Measurements from ENCODE around the gene PLEKHO2.
A peak's percentile ranks its signal among the peaks of the same experiment; 100 is the strongest.
"Not testable (repeated sequence)": the region's sequence is repeated elsewhere in the genome, so short reads cannot be mapped to it uniquely, and the experiment has no call there.

PLEKHO2 gene, protein sequence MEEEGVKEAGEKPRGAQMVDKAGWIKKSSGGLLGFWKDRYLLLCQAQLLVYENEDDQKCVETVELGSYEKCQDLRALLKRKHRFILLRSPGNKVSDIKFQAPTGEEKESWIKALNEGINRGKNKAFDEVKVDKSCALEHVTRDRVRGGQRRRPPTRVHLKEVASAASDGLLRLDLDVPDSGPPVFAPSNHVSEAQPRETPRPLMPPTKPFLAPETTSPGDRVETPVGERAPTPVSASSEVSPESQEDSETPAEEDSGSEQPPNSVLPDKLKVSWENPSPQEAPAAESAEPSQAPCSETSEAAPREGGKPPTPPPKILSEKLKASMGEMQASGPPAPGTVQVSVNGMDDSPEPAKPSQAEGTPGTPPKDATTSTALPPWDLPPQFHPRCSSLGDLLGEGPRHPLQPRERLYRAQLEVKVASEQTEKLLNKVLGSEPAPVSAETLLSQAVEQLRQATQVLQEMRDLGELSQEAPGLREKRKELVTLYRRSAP

DNA sequence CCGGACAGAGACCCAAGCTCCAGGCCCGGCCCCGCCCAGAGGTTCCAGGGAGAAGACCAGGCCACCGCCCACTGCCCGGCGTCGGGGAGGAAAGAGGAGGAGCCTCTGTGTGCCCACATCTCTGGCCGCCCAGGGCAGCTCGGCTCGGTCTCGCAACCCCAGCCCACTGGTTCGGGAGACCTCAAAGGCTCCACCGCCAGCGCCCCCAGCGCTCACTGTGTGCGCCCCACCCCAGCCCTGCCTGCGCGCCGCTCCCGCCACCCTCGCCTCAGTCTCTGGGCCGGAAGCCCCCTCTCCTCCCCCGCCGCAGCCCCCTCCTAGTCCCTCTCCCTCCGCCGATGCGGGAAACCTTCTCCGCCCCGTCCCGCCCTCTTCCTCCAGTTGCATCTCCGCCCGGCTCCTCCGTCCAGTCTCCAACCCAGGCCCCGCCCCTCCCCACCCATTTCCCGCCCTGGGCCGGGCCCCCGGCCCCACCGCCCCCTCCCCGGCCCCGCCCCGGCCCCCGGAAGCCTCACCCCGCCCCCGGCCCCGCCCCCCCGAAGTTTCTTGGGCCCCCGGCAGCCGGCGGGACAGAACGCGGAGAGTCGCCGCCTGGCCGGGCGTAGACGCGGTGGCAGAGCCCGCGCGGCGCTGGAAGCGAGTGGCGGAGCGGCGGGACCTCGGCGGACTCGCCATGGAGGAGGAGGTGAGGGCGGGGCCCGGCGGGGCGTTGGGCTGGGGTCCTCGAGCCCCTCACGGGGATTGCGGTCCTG lies at the start of gene PLEKHO2:
TSS of gene PLEKHO2 (plus strand) at position 572 of the 752 bp plus-strand sequence. CDS start at position 674, 102 bp downstream.
- peak; percentile 55 for DNase-seq (ENCODE audit: low spot score)

DNA sequence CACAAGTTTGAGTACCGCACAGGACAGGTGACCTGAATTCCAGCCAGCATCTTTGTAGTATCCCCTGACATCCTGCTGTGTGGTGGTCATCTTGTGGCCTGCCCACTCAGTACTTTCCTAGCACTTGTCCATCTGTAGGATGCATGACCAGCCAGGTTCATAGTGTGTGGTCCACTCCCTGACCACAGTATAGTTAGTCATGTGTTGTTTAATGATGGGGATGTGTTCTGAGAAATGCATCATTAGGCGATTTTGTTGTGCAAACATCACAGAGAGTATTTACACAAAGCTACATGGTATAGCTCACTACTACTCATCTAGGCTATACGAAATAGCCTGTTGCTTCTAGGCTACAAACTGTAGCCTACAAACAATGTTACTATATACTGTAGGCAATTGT lies 49.4 kb upstream of the PLEKHO2 start:
- no peak for DNase-seq (ENCODE audit: low spot score)

DNA sequence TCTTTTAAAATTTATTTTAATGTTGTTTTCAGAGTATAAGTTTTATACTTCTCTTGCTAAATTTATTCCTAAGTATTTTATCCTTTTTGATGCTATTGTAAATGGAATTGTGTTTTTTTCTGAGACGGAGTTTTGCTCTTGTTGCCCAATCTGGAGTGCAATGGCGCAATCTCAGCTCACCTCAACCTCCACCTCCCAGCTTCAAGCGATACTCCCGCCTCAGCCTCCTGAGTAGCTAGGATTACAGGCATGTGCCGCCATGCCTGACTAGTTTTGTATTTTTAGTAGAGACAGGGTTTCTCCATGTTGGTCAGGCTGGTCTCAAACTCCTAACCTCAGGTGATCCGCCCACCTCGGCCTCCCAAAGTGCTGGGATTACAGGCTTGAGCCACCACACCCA lies 46.4 kb upstream of the PLEKHO2 start:
- not testable (repeated sequence) for DNase-seq (ENCODE audit: low spot score)

DNA sequence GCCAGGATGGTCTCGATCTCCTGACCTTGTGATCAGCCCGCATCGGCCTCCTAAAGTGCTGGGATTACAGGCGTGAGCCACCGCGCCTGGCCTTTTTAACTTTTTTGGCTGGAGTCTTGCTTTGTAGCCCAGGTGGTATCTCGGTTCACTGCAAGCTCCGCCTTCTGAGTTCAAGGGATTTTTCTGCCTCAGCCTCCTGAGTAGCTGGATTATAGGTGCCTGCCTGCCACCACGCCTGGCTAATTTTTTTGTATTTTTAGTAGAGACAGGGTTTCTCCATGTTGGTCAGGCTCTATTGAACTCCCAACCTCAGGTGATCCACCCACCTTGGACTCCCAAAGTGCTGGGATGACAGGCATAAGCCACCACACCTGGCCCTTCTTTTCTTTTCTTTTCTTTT lies 45.8 kb upstream of the PLEKHO2 start:
- DNase-seq (ENCODE audit: low spot score): not testable (repeated sequence)

DNA sequence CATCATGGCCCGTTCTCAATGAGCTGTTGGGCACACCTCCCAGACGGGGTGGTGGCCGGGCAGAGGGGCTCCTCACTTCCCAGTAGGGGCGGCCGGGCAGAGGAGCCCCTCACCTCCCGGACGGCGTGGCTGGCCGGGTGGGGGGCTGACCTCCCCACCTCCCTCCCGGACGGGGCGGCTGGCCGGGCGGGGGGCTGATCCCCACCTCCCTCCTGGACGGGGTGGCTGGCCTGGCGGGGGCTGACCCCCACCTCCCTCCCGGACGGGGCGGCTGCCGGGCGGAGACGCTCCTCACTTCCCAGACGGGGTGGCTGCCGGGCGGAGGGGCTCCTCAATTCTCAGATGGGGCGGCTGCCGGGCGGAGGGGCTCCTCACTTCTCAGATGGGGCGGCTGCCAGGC lies 42.8 kb upstream of the PLEKHO2 start:
- DNase-seq (ENCODE audit: low spot score): not testable (repeated sequence)

DNA sequence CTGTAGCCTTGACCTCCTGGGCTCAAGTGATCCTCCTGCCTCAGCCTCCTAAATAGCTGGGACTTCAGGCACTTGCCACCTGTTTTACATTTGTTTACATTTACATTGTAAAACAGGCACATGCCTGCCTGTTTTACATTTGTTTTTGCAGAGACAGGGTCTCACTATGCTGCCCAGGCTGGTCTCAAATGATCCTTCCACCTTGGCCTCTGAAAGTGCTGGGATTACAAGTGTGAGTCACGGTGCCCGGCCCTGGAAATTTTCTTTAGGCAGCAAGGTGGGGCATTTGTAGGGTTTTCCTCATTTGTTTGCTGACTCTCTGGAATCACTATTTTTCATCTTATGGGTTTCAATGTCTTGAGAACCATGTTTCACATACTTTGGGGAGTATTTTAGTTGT lies 41.2 kb upstream of the PLEKHO2 start:
- DNase-seq (ENCODE audit: low spot score): no peak

DNA sequence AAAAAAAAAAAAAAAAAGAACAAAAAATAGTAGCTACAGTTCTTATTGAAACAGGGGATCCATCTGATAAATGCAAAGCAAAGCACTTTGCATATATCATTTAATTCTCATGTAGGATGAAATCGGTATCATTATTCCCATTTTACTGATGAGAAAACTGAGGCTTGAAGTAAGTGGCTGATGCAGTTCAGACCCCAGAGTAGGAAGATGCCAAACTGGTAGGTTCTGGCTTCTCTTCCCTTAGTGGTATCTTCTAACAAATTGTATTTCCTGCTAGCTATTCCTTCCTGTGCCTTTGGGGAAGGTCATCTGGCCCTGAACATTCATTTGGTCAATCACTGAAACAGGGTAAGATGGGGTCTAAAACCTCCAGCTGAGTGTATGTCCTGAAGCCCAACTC lies 38.2 kb upstream of the PLEKHO2 start:
- DNase-seq (ENCODE audit: low spot score): no peak

DNA sequence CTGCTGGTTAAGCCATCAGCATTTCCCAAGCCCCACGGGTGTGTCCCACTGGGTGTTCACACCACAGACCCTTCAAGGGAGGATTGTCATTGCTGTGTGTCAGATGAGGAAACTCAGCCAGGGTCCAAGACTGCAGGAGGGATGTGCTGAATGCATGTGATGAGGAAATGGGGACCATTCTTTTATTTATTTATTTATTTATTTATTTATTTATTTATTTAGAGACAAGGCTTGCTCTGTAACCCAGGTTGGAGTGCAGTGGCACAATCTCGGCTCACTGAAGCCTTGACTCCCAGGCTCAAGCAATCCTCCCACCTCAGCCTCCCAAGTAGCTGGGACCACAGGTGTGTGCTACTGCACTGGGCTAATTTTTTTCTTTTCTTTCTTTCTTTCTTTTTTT lies 37.1 kb upstream of the PLEKHO2 start:
- DNase-seq (ENCODE audit: low spot score): no peak

DNA sequence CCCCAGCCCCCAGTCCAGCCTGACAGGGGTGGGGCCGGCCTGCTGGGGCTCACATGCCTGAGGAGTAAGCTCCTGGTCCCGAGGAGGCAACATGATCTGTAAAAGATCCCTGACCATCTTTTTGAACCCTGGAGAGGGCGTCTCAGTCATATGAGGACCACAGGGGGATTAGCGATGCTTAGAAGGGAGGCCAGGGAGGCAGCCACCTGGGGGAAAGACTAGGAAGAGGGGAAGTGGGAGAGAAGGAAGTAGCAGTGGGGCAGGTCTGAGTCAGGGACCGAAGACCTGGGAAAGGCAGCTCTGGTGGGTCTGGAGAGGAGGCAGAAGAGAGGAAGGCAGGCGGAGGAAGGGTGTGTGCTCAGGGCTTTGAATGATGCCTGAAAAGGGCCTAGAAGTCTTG lies 35.2 kb upstream of the PLEKHO2 start:
- no peak for DNase-seq (ENCODE audit: low spot score)

DNA sequence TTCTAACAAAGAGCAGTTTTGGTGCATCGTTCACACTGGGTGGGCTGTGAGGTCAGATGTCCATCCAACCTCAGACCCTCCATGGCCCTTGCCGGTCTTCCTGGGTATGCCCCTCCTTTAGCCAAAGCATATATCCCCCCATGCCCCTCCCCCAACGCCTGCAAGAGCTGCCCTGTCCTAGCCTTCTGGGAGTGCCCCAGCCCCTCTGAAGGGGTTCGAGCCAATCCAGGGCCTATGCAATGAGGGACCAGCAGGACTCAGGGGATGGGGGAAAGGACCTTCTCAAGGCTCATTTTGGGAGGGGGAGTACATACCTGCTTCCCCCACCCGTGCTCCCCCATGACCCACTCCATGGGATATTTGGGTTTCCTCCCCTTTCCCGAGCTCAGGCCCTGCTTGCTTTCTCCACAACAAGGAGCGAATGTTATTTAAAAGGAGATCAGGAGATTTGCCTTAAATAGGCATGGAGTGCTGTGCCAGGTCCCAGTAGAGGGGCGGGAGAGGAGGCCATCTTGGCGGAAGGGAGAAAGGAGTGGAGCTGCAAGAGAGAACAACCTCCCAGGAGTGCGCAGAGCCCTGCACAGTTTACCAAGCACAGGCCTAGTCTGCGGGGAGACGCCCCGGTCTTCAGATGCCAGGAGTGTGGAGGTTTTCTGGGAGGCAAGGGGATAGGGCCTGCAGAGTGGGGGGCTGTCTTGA lies 34.5 kb upstream of the PLEKHO2 start:
- DNase-seq (ENCODE audit: low spot score): no peak

DNA sequence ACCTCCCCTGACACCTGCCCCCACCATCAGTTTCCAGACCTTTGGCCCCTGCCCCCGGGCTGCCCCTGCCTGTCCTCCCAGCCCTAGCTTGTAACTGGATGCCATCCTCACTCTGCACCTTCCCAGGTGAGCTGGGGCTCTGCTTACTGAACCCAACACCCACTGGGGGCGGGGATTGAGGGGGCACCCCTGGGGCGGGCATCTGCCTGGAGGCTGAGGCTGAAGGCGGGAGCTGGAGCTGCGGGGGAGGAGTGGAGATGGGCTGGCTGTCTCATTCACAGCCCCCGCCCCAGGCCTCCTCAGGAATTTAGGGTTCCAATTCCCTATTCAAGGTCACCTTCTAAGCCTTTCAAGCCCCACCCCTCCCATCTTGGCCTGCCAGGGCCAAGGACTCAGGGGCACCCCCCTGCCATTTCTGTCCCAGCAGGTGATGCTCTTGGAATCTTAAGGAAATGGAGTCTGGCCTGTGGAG lies 33.9 kb upstream of the PLEKHO2 start:
- no peak for DNase-seq (ENCODE audit: low spot score)

DNA sequence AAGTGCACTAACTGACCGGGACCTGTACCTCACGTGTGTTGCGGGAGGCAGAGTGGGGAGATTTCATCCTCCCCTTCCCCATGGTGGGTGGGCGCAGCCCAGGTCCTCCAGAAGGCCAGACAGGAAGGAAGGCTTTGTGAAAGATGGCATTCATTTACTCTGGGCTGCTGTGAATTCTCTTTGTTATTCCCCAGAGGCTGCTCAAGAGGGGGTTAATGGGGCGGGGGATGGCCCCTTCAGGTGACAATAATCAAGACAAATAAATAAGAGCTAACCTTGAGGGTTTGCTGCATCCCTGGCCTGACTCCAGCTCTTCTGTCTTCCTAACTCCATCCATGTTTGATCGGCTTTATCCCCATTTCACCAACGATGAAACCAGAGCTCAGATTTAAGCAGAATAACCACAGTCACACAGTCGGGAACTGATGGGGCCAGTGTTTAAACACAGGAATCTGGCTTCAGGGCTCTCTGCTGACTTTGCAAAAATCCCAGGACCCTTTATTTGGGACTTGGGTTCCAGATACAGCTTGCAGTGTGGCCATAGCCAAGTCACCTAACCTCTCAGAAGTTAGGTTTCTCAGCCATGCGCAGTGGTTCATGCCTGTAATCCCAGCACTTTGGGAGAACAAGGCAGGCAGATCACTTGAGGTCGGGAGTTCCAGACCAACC lies 32.8 kb upstream of the PLEKHO2 start:
- DNase-seq (ENCODE audit: low spot score): no peak

DNA sequence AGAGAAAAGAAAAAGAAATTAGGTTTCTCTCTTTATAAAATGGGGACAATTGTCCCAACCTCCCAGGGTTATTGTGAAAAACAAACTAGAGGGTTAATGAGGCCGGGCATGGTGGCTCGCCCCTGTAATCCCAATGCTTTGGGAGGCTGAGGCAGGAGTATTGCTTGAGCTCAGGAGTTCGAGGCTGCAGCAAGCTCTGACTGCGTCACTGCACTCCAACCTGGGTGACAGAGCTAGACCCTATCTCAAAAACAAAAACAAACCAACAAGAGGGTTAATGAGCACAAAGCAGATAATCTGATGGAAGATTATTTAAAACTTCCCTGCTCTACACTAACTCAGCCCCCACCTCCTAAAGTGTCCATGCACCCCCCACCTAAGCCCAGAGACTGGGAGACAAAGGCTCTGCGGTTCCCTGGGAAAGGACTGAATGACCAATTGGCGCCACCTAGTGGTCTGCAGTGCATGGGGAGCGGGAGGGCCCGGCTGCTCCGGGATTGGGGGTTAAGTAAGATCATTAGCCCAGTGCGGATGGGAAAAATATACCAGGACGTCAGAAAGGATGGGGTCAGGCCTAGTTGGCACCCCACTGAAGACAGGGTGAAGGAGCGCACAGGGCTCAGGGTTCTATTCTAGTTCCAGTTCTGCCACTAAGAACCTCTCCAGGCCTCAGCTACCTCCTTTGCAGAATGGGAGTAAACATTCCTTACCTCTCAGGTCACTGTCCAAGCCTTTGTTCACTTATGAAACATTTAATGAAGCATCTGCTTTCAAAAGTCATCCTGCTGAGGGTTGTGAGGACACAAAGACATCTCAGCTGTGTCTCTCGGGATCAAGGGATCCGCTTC lies 31.8 kb upstream of the PLEKHO2 start:
- peak; percentile 75 for DNase-seq (ENCODE audit: low spot score)

DNA sequence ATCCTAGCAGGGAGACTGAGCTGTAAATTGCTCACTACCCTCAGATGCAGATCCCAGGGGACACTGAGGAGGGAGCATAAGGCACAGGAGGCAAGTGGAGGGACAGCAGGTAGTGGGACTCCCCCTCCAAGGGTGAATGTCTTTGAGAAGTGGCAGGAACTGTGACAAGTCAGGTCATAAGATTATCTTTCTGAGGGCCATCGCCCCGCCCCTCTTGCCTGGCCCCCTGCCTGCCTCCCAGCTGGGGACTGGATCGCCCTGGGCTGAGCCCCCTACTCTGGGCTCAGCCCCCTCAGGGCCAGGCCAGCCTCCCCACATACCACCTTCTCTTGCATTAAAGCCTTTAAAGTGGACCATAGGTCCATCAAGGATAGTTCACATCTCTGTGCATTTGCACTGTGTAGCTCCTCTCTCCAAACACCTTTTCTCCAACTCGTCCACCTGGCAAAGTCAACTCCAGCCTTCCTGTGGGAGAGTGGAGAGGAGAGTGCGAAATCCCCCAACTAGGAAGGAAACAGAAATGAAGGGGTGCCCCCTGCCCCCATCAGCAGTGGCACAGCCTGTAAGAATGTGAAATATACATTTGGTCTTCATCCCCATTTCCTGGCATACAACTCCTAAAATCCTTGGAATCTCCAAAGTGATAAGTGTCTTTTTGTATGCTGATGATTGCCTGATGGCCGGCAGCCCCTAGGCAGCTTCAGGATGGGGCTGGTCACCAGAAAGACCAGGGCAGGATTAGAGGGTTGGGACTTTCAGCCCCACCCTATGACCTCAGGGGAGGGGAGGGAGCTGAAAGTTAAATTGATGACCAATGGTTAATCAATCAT lies 31.0 kb upstream of the PLEKHO2 start:
- DNase-seq (ENCODE audit: low spot score): no peak

DNA sequence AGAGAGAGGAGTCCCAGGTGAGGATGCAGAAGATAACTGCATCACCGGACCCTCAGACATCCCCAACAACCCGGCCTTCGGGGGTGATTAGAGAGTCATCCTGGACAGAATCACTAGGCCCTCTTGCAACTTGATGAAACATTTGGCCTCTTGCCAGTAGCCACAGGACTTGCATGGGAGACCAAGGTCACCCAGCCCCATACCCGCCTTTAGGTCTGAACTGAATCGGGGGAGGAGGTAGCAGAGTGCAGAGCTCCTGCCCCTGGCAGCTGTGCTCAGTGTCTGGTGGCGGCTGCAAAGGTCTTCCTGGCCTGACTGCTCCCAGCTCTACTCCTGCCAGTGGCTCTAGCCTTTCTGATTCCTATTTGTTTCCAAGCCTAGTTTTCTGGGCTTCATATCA lies 28.6 kb upstream of the PLEKHO2 start:
- no peak for DNase-seq (ENCODE audit: low spot score)

DNA sequence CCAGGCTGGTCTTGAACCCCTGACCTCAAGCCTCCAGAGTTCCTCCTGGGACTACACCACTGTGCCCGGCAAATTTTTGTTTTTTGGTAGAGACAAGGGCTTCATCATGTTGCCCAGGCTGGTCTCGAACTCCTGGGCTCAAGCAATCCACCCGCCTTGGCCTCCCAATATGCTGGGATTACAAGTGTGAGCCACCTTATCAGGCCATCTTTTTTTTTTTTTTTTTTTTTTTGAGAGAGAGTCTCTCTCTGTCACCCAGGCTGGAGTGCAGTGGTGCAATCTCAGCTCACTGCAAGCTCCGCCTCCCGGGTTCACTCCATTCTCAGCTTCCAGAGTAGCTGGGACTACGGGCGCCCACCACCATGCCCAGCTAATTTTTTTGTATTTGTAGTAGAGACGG lies 27.4 kb upstream of the PLEKHO2 start:
- not testable (repeated sequence) for DNase-seq (ENCODE audit: low spot score)

DNA sequence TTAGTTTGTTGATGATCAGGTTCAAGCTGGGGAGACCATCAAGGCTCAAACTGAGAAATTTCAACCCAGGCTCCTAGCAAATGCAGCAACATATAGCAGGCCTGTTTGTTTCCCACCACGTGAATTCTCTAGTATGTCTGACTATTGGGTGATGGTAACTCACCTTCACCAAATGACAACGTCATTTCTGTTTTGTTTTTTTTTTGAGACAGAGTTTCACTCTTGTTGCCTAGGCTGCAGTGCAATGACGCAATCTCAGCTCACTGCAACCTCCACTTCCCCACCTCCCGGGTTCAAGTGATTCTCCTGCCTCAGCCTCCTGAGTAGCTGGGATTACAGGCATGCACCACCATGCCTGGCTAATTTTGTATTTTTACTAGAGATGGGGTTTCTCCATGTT lies 26.8 kb upstream of the PLEKHO2 start:
- not testable (repeated sequence) for DNase-seq (ENCODE audit: low spot score)

DNA sequence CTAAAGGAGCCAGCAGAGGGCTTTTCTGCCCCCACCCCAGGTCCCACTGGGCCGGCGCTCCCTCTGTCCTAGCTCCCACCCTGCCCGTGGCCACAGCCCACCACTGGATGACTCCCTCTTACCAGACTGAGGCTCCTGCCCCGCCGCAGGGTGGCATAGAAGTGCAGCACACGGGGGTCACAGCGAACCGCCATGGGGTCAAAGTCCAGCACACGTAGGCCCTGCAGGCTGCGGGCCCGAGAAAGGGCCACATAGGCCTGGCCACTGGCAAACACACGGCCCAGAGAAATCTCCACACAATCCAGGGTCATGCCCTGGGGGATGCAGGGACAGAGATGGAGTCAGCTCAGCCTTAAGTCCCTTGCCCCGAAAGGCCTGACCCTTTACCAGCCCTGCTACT lies 25.3 kb upstream of the PLEKHO2 start:
- no peak for DNase-seq (ENCODE audit: low spot score)

DNA sequence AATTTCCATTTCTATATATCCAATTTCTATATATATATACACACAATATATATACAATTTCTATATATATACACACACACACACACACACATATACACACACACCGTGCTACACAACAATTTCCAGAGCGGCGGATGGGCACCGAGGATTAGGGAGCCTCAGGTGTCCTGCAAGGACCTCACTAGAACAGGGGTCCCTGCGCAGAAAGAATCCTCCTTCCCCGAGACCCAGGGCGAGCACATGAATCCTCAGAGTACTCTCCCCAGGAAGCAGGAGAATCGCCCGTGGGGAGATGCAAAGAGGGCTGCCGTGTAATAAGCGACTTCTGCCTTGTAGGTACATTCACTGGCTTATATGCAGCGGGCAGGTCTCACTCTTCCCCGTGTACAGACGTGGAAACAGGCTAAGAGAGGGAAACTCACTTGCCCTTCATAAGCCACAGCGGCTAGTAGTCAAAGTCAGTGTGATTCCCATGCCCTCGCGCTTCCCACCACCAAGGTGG lies 16.7 kb upstream of the PLEKHO2 start:
- no peak for DNase-seq (ENCODE audit: low spot score)

Data from hematopoietic multipotent progenitor cell treated with erythropoietin and hydrocortisone succinate and interleukin-3 and kit ligand, for 17 days (in vitro differentiated cells).